NCI-H2081 (cell line): Measurements from ENCODE around the gene UROS.
A peak's percentile ranks its signal among the peaks of the same experiment; 100 is the strongest.

Experiments
- DNase-seq, 2 experiments: peaks; one replicate each; lab custom pipeline; 2025; lab: John Stamatoyannopoulos, UW

UROS gene

GRCh38 chr10:125822878-125823662, at the start of gene UROS, which contains the start of gene BCCIP:
UROS (minus strand) TSS chr10:125823258; CDS start chr10:125816499, 6,759 bp downstream.
BCCIP (plus strand) TSS chr10:125823546; CDS start chr10:125823558, 12 bp downstream.
- peak; percentile 76 to 84 for DNase-seq

GRCh38 chr10:125871338-125871737, 48.3 kb upstream of the UROS start:
- DNase-seq: no peak

- peak in 1 of 2 experiments; percentile 18 for DNase-seq
Measured at GRCh38 chr10:125868372-125868975, 45.4 kb upstream of the UROS start.

GRCh38 chr10:125866421-125867029, 43.5 kb upstream of the UROS start:
- no peak for DNase-seq

- DNase-seq: no peak
Measured at GRCh38 chr10:125865120-125865519, 42.1 kb upstream of the UROS start.

GRCh38 chr10:125859128-125859817, 36.2 kb upstream of the UROS start:
- peak; percentile 22 to 70 for DNase-seq

- no peak for DNase-seq
Measured at GRCh38 chr10:125857185-125857760, 34.2 kb upstream of the UROS start.

GRCh38 chr10:125852487-125852886, 29.4 kb upstream of the UROS start:
- no peak for DNase-seq

GRCh38 chr10:125850766-125851731, 28.0 kb upstream of the UROS start:
- DNase-seq: no peak

GRCh38 chr10:125849448-125849847, 26.4 kb upstream of the UROS start:
- no peak for DNase-seq

- no peak for DNase-seq
Measured at GRCh38 chr10:125848857-125849256, 25.8 kb upstream of the UROS start.

GRCh38 chr10:125848371-125848770, 25.3 kb upstream of the UROS start:
- no peak for DNase-seq

GRCh38 chr10:125846894-125847293, 23.8 kb upstream of the UROS start:
- DNase-seq: no peak

- no peak for DNase-seq
Measured at GRCh38 chr10:125845617-125846016, 22.6 kb upstream of the UROS start.

GRCh38 chr10:125844751-125845221, 21.7 kb upstream of the UROS start:
- no peak for DNase-seq

- DNase-seq: no peak
Measured at GRCh38 chr10:125843603-125844329, 20.7 kb upstream of the UROS start.

GRCh38 chr10:125840955-125841354, 17.9 kb upstream of the UROS start:
- DNase-seq: no peak

GRCh38 chr10:125840406-125840805, 17.3 kb upstream of the UROS start:
- DNase-seq: no peak

- DNase-seq: no peak
Measured at GRCh38 chr10:125838802-125839575, 15.9 kb upstream of the UROS start.
